Endothelial cell of umbilical vein (primary cell): Measurements from ENCODE around the gene PTTG1IP. TPM values are rescaled to one million over a fixed set of nuclear protein-coding genes. Genes with fewer than 3 reads are reported as not detected.

Experiments used
- BruUV-seq: library from RNA; stranded (reverse); fragments of 400-500 nt; replicated peaks from 2 replicates; lab custom pipeline; 2021; lab: Mats Ljungman, UMichigan
- CTCF ChIA-PET: fragments of 300-600, 350-600 bp; sonication (Branson Sonifier 250); formaldehyde crosslinking; loops from one replicate; lab custom pipeline; 2021; ENCODE audit warnings: antibody characterized with exemption, inconsistent platforms; lab: Charles Lee
- POLR2A ChIA-PET: fragments of 300-600, 350-600 bp; sonication (Branson Sonifier 250); formaldehyde crosslinking; loops from one replicate; lab custom pipeline; 2021; ENCODE audit warnings: antibody characterized with exemption, inconsistent platforms; lab: Charles Lee
- DNase-seq: peaks from one replicate; pipeline ENCODE4 v3.0.0-alpha.2; 2011; ENCODE audit warnings: low read depth, low spot score
- FAIRE-seq: peaks from 2 replicates; lab custom pipeline; 2011; peaks lifted over from hg19 to GRCh38; lab: Jason Lieb, UNC
- H2AFZ ChIP-seq: 2 replicates; pipeline ENCODE4 v1.6.0; 2012; ENCODE audit warnings: low read depth, low read length, control low read depth, inconsistent platforms
- H3K27ac ChIP-seq: 2 replicates; pipeline ENCODE4 v1.5.1; 2011; ENCODE audit warnings: low read depth, mild to moderate bottlenecking, control low read depth, low read length, moderate library complexity; ENCODE audit not compliant: insufficient read depth
- H3K27me3 ChIP-seq, 2 experiments: 2 replicates each; pipeline versions ENCODE4 v1.6.0 to v1.6.1; 2011; ENCODE audit warnings: low read length in 2 of 2, mixed read lengths in 1 of 2; ENCODE audit not compliant: control insufficient read depth in 2 of 2, insufficient read depth in 2 of 2
- H3K36me3 ChIP-seq, 2 experiments: 2 replicates in 1 of 2; 3 replicates in 1 of 2; pipeline ENCODE4 v1.5.1; 2011; ENCODE audit warnings: low read length in 2 of 2, mild to moderate bottlenecking in 1 of 2, moderate library complexity in 1 of 2; ENCODE audit not compliant: control insufficient read depth in 2 of 2, insufficient read depth in 2 of 2; ENCODE audit errors: extremely low read depth in 1 of 2
- H3K4me1 ChIP-seq: 3 replicates; pipeline ENCODE4 v1.5.1; 2011; ENCODE audit warnings: mild to moderate bottlenecking, low read length; ENCODE audit not compliant: control insufficient read depth, insufficient read depth; ENCODE audit errors: extremely low read depth
- H3K4me2 ChIP-seq: 2 replicates; pipeline ENCODE4 v1.6.1; 2011; ENCODE audit warnings: low read length, control low read depth, mixed read lengths; ENCODE audit not compliant: insufficient read depth
- H3K4me3 ChIP-seq, 3 experiments: fragments of 200-600 bp in 1 of 3; sonication (generic), shearing (Covaris generic) in 1 of 3; replicated peaks in 1 of 3; 2 replicates each; pipeline ENCODE4 v1.5.1; 2011 to 2016; ENCODE audit warnings: control low read depth in 3 of 3, low read length in 3 of 3, mild to moderate bottlenecking in 2 of 3, inconsistent platforms in 1 of 3, low read depth in 1 of 3, moderate library complexity in 1 of 3; ENCODE audit not compliant: insufficient read depth in 1 of 3
- H3K79me2 ChIP-seq: 2 replicates; pipeline ENCODE4 v1.6.0; 2012; ENCODE audit warnings: low read length, inconsistent platforms; ENCODE audit not compliant: control insufficient read depth, insufficient read depth
- H3K9ac ChIP-seq: replicated peaks from 2 replicates; pipeline ENCODE3; 2011; ENCODE audit warnings: low read length, control low read depth; ENCODE audit not compliant: insufficient read depth; ENCODE audit errors: extremely low read depth
- H3K9me1 ChIP-seq: replicated peaks from 3 replicates; pipeline ENCODE4 v1.6.0; 2011; ENCODE audit warnings: mild to moderate bottlenecking, low read length; ENCODE audit not compliant: control insufficient read depth, insufficient read depth; ENCODE audit errors: extremely low read depth
- H3K9me3 ChIP-seq: replicated peaks from 2 replicates; pipeline ENCODE4 v1.5.1; 2012; ENCODE audit warnings: low read length, inconsistent platforms; ENCODE audit not compliant: control insufficient read depth, insufficient read depth
- H4K20me1 ChIP-seq: replicated peaks from 2 replicates; pipeline ENCODE3; 2011; ENCODE audit warnings: mild to moderate bottlenecking, low read length; ENCODE audit not compliant: control insufficient read depth, insufficient read depth; ENCODE audit errors: extremely low read depth
- EZH2 ChIP-seq: IDR thresholded peaks from 2 replicates; pipeline ENCODE4 v1.6.1; 2012; ENCODE audit warnings: borderline replicate concordance, low read depth, mild to moderate bottlenecking, moderate library complexity, low read length, inconsistent platforms; ENCODE audit not compliant: severe bottlenecking
- FOS ChIP-seq: IDR thresholded peaks from 2 replicates; pipeline ENCODE4 v1.6.1; 2011; ENCODE audit warnings: mild to moderate bottlenecking, low read length, moderate library complexity, borderline replicate concordance; ENCODE audit not compliant: insufficient read depth
- GATA2 ChIP-seq: IDR thresholded peaks from 2 replicates; pipeline ENCODE4 v1.7.0; 2011; ENCODE audit warnings: low read depth, mild to moderate bottlenecking, moderate library complexity, mixed read lengths, low read length; ENCODE audit not compliant: insufficient read length, insufficient read depth
- JUN ChIP-seq: IDR thresholded peaks from 2 replicates; pipeline ENCODE4 v1.6.1; 2011; ENCODE audit warnings: borderline replicate concordance, low read depth; ENCODE audit not compliant: insufficient read length, insufficient read depth
- MYC ChIP-seq: IDR thresholded peaks from one replicate; pipeline ENCODE4 v1.6.1; 2011; ENCODE audit warnings: mild to moderate bottlenecking, low read depth, low read length
- POLR2A ChIP-seq: IDR thresholded peaks from 2 replicates; pipeline ENCODE4 v1.6.1; 2012; ENCODE audit warnings: low read depth, mild to moderate bottlenecking, control low read depth, low read length
- POLR2AphosphoS5 ChIP-seq: IDR thresholded peaks from 2 replicates; pipeline ENCODE4 v1.6.1; 2012; ENCODE audit warnings: low read depth, mild to moderate bottlenecking, control low read depth, low read length, moderate library complexity; ENCODE audit not compliant: insufficient read depth
- dilution Hi-C: fragments of 300-500 bp; cut with MboI; formaldehyde crosslinking; loops from one replicate; pipeline ENCODE4 v1.15.0; 2019; ENCODE audit warnings: low sequenced_read_pairs; ENCODE audit not compliant: extremely low pct_ligation_motif_present
- intact Hi-C: fragments of 100-400 bp; cut with micrococcal nuclease; formaldehyde crosslinking; loops from one replicate; pipeline ENCODE4 v1.10.0; 2022
- polyA plus RNA-seq, 4 experiments: library from polyadenylated mRNA; depleted of rRNA in 3 of 4; stranded (reverse) in 3 of 4; unstranded in 1 of 4; fragments of >200 nt; gene quantifications; 2 replicates each; pipeline versions ENCODE4 v1.2.1 to v1.2.3, GENCODE V29; 2011 to 2012; ENCODE audit warnings: missing spikeins in 1 of 4
- total RNA-seq: library from RNA; stranded (reverse); gene quantifications from 2 replicates; pipeline ENCODE4 v1.2.3, GENCODE V29; 2021
- TF ChIP-seq, protein P1 (sequence below), 2 donors: IDR thresholded peaks; 1 replicate in 1 of 2; 2 replicates in 1 of 2; pipeline ENCODE4 v1.5.1; 2011; ENCODE audit warnings: low read length in 2 of 2, mild to moderate bottlenecking in 2 of 2, moderate library complexity in 2 of 2, control low read depth in 1 of 2, inconsistent platforms in 1 of 2, low read depth in 1 of 2; ENCODE audit not compliant: insufficient read depth in 1 of 2; ENCODE audit errors: extremely low read depth in 1 of 2
- TF ChIP-seq, protein P2 (sequence below): IDR thresholded peaks from 2 replicates; pipeline ENCODE4 v1.6.1; 2011; ENCODE audit not compliant: insufficient read depth, insufficient read length

PTTG1IP gene
- total and polyA plus RNA-seq, 2 donors (not counting 3 experiments of a cell fraction or from before 2014, with no cell fraction given), result 342 to 415 TPM

DNA sequence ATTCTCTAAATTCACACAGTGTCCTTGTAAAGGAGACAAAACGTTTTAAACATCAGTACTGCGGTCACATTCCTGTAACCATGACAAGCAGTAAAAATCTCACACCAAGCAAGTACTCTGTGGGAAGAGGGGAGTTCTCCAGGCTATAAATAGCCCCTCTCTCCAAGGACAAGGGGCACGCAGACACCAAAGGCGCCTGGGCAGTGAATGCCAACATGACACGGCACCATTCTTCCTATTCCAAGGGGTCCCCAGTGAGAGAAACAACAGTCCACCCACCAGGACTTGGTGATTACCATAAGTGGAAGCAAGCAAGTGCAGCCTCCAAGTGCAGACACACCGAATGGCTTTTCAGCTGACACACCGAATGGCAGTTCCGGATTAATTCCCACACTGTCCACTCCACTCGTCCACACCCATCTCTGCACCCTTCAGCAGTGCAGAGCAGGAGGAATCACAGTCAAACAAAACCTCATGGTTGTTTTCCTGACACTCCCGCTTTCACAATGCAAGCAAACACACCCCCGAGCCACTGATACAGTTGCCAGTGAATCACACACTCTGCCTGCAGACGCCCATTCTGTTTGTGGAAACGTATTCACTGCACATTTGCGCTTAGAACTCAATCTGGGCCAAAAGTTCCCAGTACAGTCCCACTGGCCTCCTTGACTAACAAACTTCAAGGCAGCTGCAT is 1.8 kb downstream of the PTTG1IP start:
- intact Hi-C loops, result loop anchor here (1.0 to 5.0 kb wide), 2 partner anchors 25 to 261 kb away; no protein-coding TSS in a partner anchor
- peak; percentile 58 for DNase-seq

More for the DNA sequence above, 1.8 kb downstream of the PTTG1IP start:
- Histone ChIP-seq H3K36me3 (peaks cover 0 to 2% of the 10 kb centered on the region in 2 experiments), H3K9me3 (no peaks in the 10 kb centered on the region), H3K9me1 (no peaks in the 10 kb centered on the region), H3K27ac (peak overlapping the region; percentile 97), H2AFZ (no peak overlapping the region), H3K79me2 (peaks cover 60% of the 10 kb centered on the region), H3K9ac (peak overlapping the region; percentile 83), H4K20me1 (no peaks in the 10 kb centered on the region), H3K4me2 (peak overlapping the region; percentile 89), H3K4me1 (peaks cover 71% of the 10 kb centered on the region), H3K27me3 (no peaks in the 10 kb centered on the region), H3K4me3 (peak overlapping the region; percentile 83 to 96 (median 91))
- FAIRE-seq, result peak; percentile 64
- no TSS peak for BruUV-seq
- ChIA-PET POLR2A (no interaction called here), CTCF (interaction anchor here (0.7 to 3.3 kb wide), 3 partner anchors 9 to 60 kb away, joined by 3 to 19 read pairs (median 4); no protein-coding TSS in a partner anchor)
- dilution Hi-C loops, result no loop called here
- TF ChIP-seq, protein P1, sequence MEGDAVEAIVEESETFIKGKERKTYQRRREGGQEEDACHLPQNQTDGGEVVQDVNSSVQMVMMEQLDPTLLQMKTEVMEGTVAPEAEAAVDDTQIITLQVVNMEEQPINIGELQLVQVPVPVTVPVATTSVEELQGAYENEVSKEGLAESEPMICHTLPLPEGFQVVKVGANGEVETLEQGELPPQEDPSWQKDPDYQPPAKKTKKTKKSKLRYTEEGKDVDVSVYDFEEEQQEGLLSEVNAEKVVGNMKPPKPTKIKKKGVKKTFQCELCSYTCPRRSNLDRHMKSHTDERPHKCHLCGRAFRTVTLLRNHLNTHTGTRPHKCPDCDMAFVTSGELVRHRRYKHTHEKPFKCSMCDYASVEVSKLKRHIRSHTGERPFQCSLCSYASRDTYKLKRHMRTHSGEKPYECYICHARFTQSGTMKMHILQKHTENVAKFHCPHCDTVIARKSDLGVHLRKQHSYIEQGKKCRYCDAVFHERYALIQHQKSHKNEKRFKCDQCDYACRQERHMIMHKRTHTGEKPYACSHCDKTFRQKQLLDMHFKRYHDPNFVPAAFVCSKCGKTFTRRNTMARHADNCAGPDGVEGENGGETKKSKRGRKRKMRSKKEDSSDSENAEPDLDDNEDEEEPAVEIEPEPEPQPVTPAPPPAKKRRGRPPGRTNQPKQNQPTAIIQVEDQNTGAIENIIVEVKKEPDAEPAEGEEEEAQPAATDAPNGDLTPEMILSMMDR (IDR thresholded peaks at IDR 0.05; ENCODE audit: extremely low read depth in 1 of 2, insufficient read depth in 1 of 2, low read depth in 1 of 2, low read length in 2 of 2), result no peak
- no peak for TF ChIP-seq POLR2A
- TF ChIP-seq POLR2AphosphoS5, result no peak
- no peak for TF ChIP-seq GATA2
- TF ChIP-seq EZH2, result no peak
- no peak for TF ChIP-seq FOS
- no peak for TF ChIP-seq MYC
- TF ChIP-seq JUN, result no peak
- TF ChIP-seq, protein P2, sequence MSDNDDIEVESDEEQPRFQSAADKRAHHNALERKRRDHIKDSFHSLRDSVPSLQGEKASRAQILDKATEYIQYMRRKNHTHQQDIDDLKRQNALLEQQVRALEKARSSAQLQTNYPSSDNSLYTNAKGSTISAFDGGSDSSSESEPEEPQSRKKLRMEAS, result no peak
